ENCODE results near the gene RBM38. TPM values are rescaled to one million over a fixed set of nuclear protein-coding genes. Genes with fewer than 3 reads are reported as not detected.

The RBM38 gene
- total RNA-seq, 1 donor from 2014 or later, result 18.2 TPM

GRCh38 chr20:57403216-57403615 lies 12.0 kb downstream of the RBM38 start:
- DNase-seq (ENCODE audit: low spot score), result no peak

- DNase-seq (ENCODE audit: low spot score), result no peak
Measured at GRCh38 chr20:57404006-57404405, 12.8 kb downstream of the RBM38 start.

- no peak for DNase-seq (ENCODE audit: low spot score)
Measured at GRCh38 chr20:57404419-57405072, 13.3 kb downstream of the RBM38 start.

GRCh38 chr20:57405236-57406016 lies 14.2 kb downstream of the RBM38 start:
- DNase-seq (ENCODE audit: low spot score), result no peak

- DNase-seq (ENCODE audit: low spot score), result no peak
Measured at GRCh38 chr20:57407541-57407956, 16.4 kb downstream of the RBM38 start.

- no peak for DNase-seq (ENCODE audit: low spot score)
Measured at GRCh38 chr20:57408131-57408530, 16.9 kb downstream of the RBM38 start.

GRCh38 chr20:57408536-57409233 lies 17.5 kb downstream of the RBM38 start:
- DNase-seq (ENCODE audit: low spot score), result no peak

- DNase-seq (ENCODE audit: low spot score), result no peak
Measured at GRCh38 chr20:57409316-57409671, 18.1 kb downstream of the RBM38 start.

- no peak for DNase-seq (ENCODE audit: low spot score)
Measured at GRCh38 chr20:57409672-57410397, 18.6 kb downstream of the RBM38 start.

GRCh38 chr20:57410398-57410920 lies 19.3 kb downstream of the RBM38 start:
- DNase-seq (ENCODE audit: low spot score), result no peak

- DNase-seq (ENCODE audit: low spot score), result no peak
Measured at GRCh38 chr20:57410924-57411323, 19.7 kb downstream of the RBM38 start.

- DNase-seq (ENCODE audit: low spot score), result no peak
Measured at GRCh38 chr20:57411406-57412283, 20.4 kb downstream of the RBM38 start.

GRCh38 chr20:57412347-57413029 lies 21.3 kb downstream of the RBM38 start:
- no peak for DNase-seq (ENCODE audit: low spot score)

GRCh38 chr20:57413986-57414385 lies 22.8 kb downstream of the RBM38 start:
- DNase-seq (ENCODE audit: low spot score), result no peak

GRCh38 chr20:57414867-57415592 lies 23.8 kb downstream of the RBM38 start:
- DNase-seq (ENCODE audit: low spot score), result no peak

GRCh38 chr20:57415771-57416170 lies 24.6 kb downstream of the RBM38 start:
- DNase-seq (ENCODE audit: low spot score), result no peak

- no peak for DNase-seq (ENCODE audit: low spot score)
Measured at GRCh38 chr20:57416296-57417022, 25.3 kb downstream of the RBM38 start.

GRCh38 chr20:57417051-57417689 lies 26.0 kb downstream of the RBM38 start:
- DNase-seq (ENCODE audit: low spot score), result no peak

Data from ureter (tissue), 1 donor.